Measurements from ENCODE around the gene TSPAN14. TPM values are rescaled to one million over a fixed set of nuclear protein-coding genes. Genes with fewer than 3 reads are reported as not detected.

Gene TSPAN14
- total RNA-seq, 4 donors from 2014 or later: 103 to 168 (median 131) TPM

- DNase-seq (ENCODE audit: low spot score in 2 of 2): peak in 1 of 2 donors; percentile 43
- TF ChIP-seq CTCF (IDR thresholded peaks at IDR 0.05) (no peak), POLR2A (IDR thresholded peaks at IDR 0.05) (no peak)
- 37 to 40% methylated on average over 9 of the region's 9 CpGs for WGBS, 2 donors
- intact Hi-C loops (cut with DNase I; ENCODE audit: low total_unique reads): no loop called here
- no peak overlapping the region for H3K4me3 ChIP-seq (ENCODE audit: low read depth, poor library complexity, severe bottlenecking)
Measured at GRCh38 chr10:80429521-80429973, 24.6 kb upstream of the TSPAN14 start.

- intact Hi-C loops (cut with DNase I; ENCODE audit: low total_unique reads): no loop called here
- DNase-seq (ENCODE audit: low spot score in 2 of 2): no peak
Measured at GRCh38 chr10:80433134-80433533, 21.0 kb upstream of the TSPAN14 start.

GRCh38 chr10:80436446-80437098, 17.5 kb upstream of the TSPAN14 start:
- intact Hi-C loops (cut with DNase I; ENCODE audit: low total_unique reads): no loop called here
- no peak overlapping the region for H3K4me3 ChIP-seq (ENCODE audit: low read depth, poor library complexity, severe bottlenecking)
- no peak for DNase-seq (ENCODE audit: low spot score in 2 of 2)
- TF ChIP-seq CTCF (IDR thresholded peaks at IDR 0.05) (no peak), POLR2A (IDR thresholded peaks at IDR 0.05) (no peak)
- WGBS, 2 donors: 41 to 51% methylated on average over 6 of the region's 6 CpGs

More at GRCh38 chr10:80433134-80433533, 21.0 kb upstream of the TSPAN14 start:
- H3K4me3 ChIP-seq (ENCODE audit: low read depth, poor library complexity, severe bottlenecking): no peak overlapping the region
- WGBS, 2 donors: 81% methylated on average over 3 of the region's 3 CpGs
- TF ChIP-seq POLR2A (IDR thresholded peaks at IDR 0.05) (no peak), CTCF (IDR thresholded peaks at IDR 0.05) (no peak)

DNA sequence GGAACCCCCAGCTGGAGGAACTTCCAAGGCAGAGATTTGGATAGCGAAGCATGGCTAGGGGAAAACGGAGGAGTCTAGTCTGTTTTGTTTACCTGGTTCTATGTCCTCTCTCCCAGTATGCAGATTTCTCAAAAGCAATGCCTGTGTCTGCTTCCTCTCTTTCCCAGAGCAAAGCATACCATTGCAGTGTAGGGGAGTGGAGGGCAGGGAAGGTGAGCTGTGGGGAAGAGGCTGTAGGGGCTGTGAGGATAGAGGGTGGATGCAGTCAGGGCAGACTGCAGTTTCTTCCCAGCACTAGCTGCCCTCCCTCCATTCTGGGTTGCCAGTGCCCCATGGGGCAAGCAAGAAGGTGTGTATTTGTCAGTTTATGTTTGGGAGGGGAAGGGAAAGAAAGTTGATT, 16.9 kb upstream of the TSPAN14 start:
- no peak for DNase-seq (ENCODE audit: low spot score in 2 of 2)
- WGBS, 2 donors: 60 to 65% methylated on average over 2 of the region's 2 CpGs
- intact Hi-C loops (cut with DNase I; ENCODE audit: low total_unique reads): no loop called here
- no peak overlapping the region for H3K4me3 ChIP-seq (ENCODE audit: low read depth, poor library complexity, severe bottlenecking)
- TF ChIP-seq CTCF (IDR thresholded peaks at IDR 0.05) (no peak), POLR2A (IDR thresholded peaks at IDR 0.05) (no peak)

DNA sequence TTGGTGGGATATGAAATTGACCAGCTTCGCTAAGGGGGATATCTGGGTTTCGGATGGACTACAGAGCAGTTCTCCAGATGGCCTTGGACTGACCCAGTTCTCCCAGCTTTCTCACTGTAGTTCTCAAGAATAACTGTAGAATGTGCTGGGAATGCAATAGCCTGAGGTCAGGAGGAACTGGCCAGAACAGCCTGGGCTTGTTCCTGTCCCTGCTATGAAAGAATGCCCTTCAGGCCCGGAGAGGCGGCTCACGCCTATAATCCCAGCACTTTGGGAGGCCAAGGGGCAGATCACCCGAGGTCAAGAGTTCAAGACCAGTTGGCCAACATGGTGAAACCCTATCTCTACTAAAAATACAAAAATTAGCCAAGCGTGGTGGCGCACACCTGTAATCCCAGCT, 12.3 kb upstream of the TSPAN14 start:
- no peak overlapping the region for H3K4me3 ChIP-seq (ENCODE audit: low read depth, poor library complexity, severe bottlenecking)
- TF ChIP-seq POLR2A (IDR thresholded peaks at IDR 0.05) (no peak), CTCF (IDR thresholded peaks at IDR 0.05) (no peak)
- WGBS, 2 donors: 85 to 93% methylated on average over 8 of the region's 8 CpGs
- no peak for DNase-seq (ENCODE audit: low spot score in 2 of 2)
- intact Hi-C loops (cut with DNase I; ENCODE audit: low total_unique reads): loop anchor here (10.0 kb wide), 1 partner anchor 483 kb away; no protein-coding TSS in a partner anchor

GRCh38 chr10:80442879-80443278, 11.2 kb upstream of the TSPAN14 start:
- TF ChIP-seq POLR2A (IDR thresholded peaks at IDR 0.05): no peak
- intact Hi-C loops (cut with DNase I; ENCODE audit: low total_unique reads): loop anchor here (10.0 kb wide), 1 partner anchor 482 kb away; no protein-coding TSS in a partner anchor

More at GRCh38 chr10:80442879-80443278, 11.2 kb upstream of the TSPAN14 start:
- DNase-seq (ENCODE audit: low spot score in 2 of 2): no peak
- H3K4me3 ChIP-seq (ENCODE audit: low read depth, poor library complexity, severe bottlenecking): no peak overlapping the region
- WGBS, 2 donors: 37 to 54% methylated on average over 3 of the region's 3 CpGs

Measured in lower leg skin (tissue), 4 donors.